Hippocampal formation (tissue), 2 donors: ENCODE measurements around the gene DEFB112.

Source experiments
- DNase-seq, 2 donors: peaks; one replicate each; lab custom pipeline; 2025; lab: John Stamatoyannopoulos, UW

Gene DEFB112

DNA sequence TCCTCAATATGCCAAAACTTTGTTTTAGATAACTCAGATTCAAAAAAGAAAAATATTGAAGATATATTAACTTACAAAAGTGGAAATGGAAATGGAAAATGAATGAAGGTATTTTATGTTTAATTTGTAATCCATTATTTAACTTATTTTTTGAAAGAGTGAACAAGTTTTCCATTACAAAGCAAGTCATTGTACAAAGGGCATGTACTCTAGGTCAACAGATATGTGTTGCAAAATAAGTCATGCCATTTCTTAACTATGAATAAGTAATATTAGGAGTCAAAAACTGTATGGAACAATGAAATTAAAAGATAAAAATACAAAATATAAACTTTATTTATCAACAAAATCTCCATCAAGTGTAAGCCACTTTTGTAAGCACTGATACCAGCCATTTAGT, 54.5 kb downstream of the DEFB112 start:
- no peak for DNase-seq
